ENCODE measurements around the gene ZNF761. TPM values are rescaled to one million over a fixed set of nuclear protein-coding genes. Genes with fewer than 3 reads are reported as not detected.
"Not testable (repeated sequence)": the region's sequence is repeated elsewhere in the genome, so short reads cannot be mapped to it uniquely, and the experiment has no call there.

Gene ZNF761
- total and polyA plus RNA-seq, 2 of the 13 experiments (the other 11 are each of a cell fraction or from before 2014, with no cell fraction given) = 11.6 to 16.2 TPM

DNA sequence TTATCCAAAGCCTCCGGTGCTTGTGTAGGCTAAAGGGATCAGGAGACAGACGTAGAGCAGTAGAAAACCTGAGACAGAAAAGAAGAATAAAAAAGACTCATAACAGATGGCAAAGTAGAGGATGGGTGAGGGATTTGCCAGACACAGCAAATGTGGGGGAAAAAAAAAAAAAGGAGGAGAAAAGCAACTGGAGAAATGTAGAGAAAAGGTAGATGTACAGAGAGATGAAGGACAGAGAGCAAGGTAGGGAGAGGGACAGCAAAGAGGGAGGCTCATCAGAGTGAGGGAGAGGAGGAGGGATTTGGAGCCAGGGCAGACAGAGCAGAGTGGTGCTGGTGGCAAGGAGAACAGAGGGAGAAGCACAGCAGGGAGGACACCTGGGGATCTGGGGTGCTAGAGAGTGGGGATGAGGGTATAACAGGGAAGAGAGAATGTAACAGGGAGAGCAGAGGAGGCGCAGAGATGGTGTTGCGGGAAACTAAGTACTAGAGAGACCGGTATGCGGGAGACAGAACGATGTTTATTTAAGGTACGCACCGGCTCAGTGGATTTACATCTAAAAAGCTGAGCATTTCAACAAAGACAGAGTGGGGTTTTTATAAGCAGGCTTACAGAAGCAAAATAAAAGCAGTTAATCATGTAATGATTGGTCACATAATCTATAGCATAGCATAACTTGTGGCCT lies 35.8 kb upstream of the ZNF761 start:
- H3K4me2 ChIP-seq (ENCODE audit: low read depth, low read length) = peak overlapping the region; percentile 73
- POLR2A ChIA-PET; intact Hi-C loops (cut with micrococcal nuclease; ENCODE audit: unreplicated experiment); H3K79me2 ChIP-seq (ENCODE audit: insufficient read depth, low read length); CTCF ChIA-PET (ENCODE audit: low intra/inter-chr PET ratio, low total read pairs); H2AFZ ChIP-seq (ENCODE audit: low read length); DNase-seq (ENCODE audit: low spot score); H3K27me3 ChIP-seq (ENCODE audit: control insufficient read depth in 1 of 2, insufficient read depth in 2 of 2, low read length in 2 of 2); H3K9me3 ChIP-seq (ENCODE audit: low read length); H4K20me1 ChIP-seq (ENCODE audit: insufficient read depth, low read length); in situ Hi-C loops (cut with HindIII; ENCODE audit: extremely low pct_ligation_motif_present, low pct_unique_long_range_greater_than_20kb); BruUV-seq (replicated peaks); FAIRE-seq; H3K27ac ChIP-seq (ENCODE audit: extremely low read length, insufficient read depth, low read length): not testable (repeated sequence)
- 6% methylated on average over 9 of the region's 9 CpGs for WGBS (ENCODE audit: low lambda C conversion rate)
- peak overlapping the region; percentile 79 to 85 (median 81) for H3K4me3 ChIP-seq (replicated peaks in 1 of 3; ENCODE audit: insufficient read depth in 1 of 3, low read depth in 2 of 3, low read length in 3 of 3)
- peak overlapping the region; percentile 72 for H3K9ac ChIP-seq (ENCODE audit: insufficient read depth, low read depth, low read length)
- peaks cover 18% of the 10 kb centered on the region for H3K4me1 ChIP-seq (ENCODE audit: insufficient read depth, low read length)
- TF ChIP-seq ZNF263 (CRISPR knock-in tag; IDR thresholded peaks at IDR 0.05) (peak; percentile 66), ZBTB42 (CRISPR knock-in tag; IDR thresholded peaks at IDR 0.05) (0 out of 2 replicates have a peak, but pooled peaks have one; percentile 3)
- ATAC-seq = peak; percentile 42
- peaks cover 3 to 17% of the 10 kb centered on the region in 2 experiments; a peak in 4 of 5 replicates for H3K36me3 ChIP-seq (replicated peaks in 1 of 2; ENCODE audit: control insufficient read depth in 1 of 2, insufficient read depth in 2 of 2, low read length in 2 of 2)

DNA sequence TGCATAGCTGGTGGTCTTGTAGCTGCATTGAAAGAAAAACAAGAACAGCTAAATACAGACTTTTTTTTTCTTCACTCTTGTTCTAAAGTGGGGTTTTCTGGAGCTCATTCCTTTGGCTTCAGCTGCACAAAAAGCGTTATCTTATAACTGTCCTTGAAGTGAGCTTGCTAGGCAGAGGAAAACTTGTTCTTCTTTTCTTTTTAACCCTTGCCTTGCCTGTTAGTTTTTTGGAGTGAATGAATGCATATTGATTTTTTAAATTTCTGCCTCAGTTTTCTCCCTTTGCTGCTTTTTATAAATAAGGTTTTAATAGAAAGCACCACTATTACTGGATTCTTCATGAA lies 35.3 kb upstream of the ZNF761 start:
- intact Hi-C loops (cut with micrococcal nuclease; ENCODE audit: unreplicated experiment) = no loop called here
- H3K27me3 ChIP-seq (ENCODE audit: control insufficient read depth in 1 of 2, insufficient read depth in 2 of 2, low read length in 2 of 2) = no peaks in the 10 kb centered on the region
- no peaks in the 10 kb centered on the region for H3K9me3 ChIP-seq (ENCODE audit: low read length)
- ATAC-seq (no peak), DNase-seq (ENCODE audit: low spot score) (no peak), FAIRE-seq (no peak)
- H3K27ac ChIP-seq (ENCODE audit: extremely low read length, insufficient read depth, low read length) = no peak overlapping the region
- 25% methylated on average over 1 of the region's 1 CpG for WGBS (ENCODE audit: low lambda C conversion rate)
- TF ChIP-seq ZNF652 (CRISPR knock-in tag; IDR thresholded peaks at IDR 0.05; ENCODE audit: borderline replicate concordance, low read depth) (peak; percentile 88), HNF4A (CRISPR knock-in tag; IDR thresholded peaks at IDR 0.05) (no peak)
- peaks cover 18% of the 10 kb centered on the region for H3K4me1 ChIP-seq (ENCODE audit: insufficient read depth, low read length)
- H3K79me2 ChIP-seq (ENCODE audit: insufficient read depth, low read length) = peaks cover 7% of the 10 kb centered on the region
- ChIA-PET CTCF (ENCODE audit: low intra/inter-chr PET ratio, low total read pairs) (no interaction called here), POLR2A (no interaction called here)
- no peaks in the 10 kb centered on the region for H4K20me1 ChIP-seq (ENCODE audit: insufficient read depth, low read length)
- H3K9ac ChIP-seq (ENCODE audit: insufficient read depth, low read depth, low read length) = no peak overlapping the region
- H2AFZ ChIP-seq (ENCODE audit: low read length) = no peak overlapping the region
- H3K36me3 ChIP-seq (replicated peaks in 1 of 2; ENCODE audit: control insufficient read depth in 1 of 2, insufficient read depth in 2 of 2, low read length in 2 of 2) = peaks cover 4 to 18% of the 10 kb centered on the region in 2 experiments; a peak in 4 of 5 replicates
- no TSS peak for BruUV-seq (replicated peaks)
- peak overlapping the region; percentile 73 for H3K4me2 ChIP-seq (ENCODE audit: low read depth, low read length)
- H3K4me3 ChIP-seq (replicated peaks in 1 of 3; ENCODE audit: insufficient read depth in 1 of 3, low read depth in 2 of 3, low read length in 3 of 3) = peak overlapping the region; percentile 79 to 85 (median 81); a peak in 4 of 6 replicates
- in situ Hi-C loops (cut with HindIII; ENCODE audit: extremely low pct_ligation_motif_present, low pct_unique_long_range_greater_than_20kb) = no loop called here

All from HepG2 (cell line).